Lung (tissue), 12 donors: ENCODE data around the gene LRRC8D. TPM values are rescaled to one million over a fixed set of nuclear protein-coding genes. Genes with fewer than 3 reads are reported as not detected.

Source experiments
- ATAC-seq: fragments of 200-7000 bp; cut with Tn5 transposase; one replicate; pipeline ENCODE4 v1.9.1; 2020; ENCODE audit warnings: moderate number of reproducible peaks; ENCODE audit not compliant: insufficient read depth, low FRiP score
- DNase-seq, 3 donors: peaks; one replicate each; pipeline ENCODE4 v3.0.0-alpha.2; 2013 to 2017
- H3K27ac ChIP-seq, 2 donors: one replicate each; pipeline ENCODE4 v1.5.1; 2013; ENCODE audit warnings: mild to moderate bottlenecking in 2 of 2, moderate library complexity in 2 of 2, control low read depth in 1 of 2, inconsistent platforms in 1 of 2, low read depth in 1 of 2, low read length in 1 of 2
- H3K27me3 ChIP-seq, 3 donors: one replicate each; pipeline ENCODE4 v1.5.1; 2013; ENCODE audit warnings: low read length in 2 of 3; ENCODE audit not compliant: control insufficient read depth in 3 of 3, insufficient read depth in 3 of 3
- H3K36me3 ChIP-seq, 4 donors: one replicate each; pipeline ENCODE4 v1.5.1; 2013; ENCODE audit warnings: low read length in 4 of 4, mild to moderate bottlenecking in 1 of 4, moderate library complexity in 1 of 4; ENCODE audit not compliant: control insufficient read depth in 4 of 4, insufficient read depth in 4 of 4
- H3K4me1 ChIP-seq, 5 donors: one replicate each; pipeline ENCODE4 v1.5.1; 2013; ENCODE audit warnings: low read length in 5 of 5, mild to moderate bottlenecking in 2 of 5, moderate library complexity in 1 of 5; ENCODE audit not compliant: control insufficient read depth in 5 of 5, insufficient read depth in 5 of 5
- H3K4me3 ChIP-seq: one replicate; pipeline ENCODE4 v1.5.1; 2013; ENCODE audit warnings: mild to moderate bottlenecking, control low read depth, moderate library complexity
- H3K9ac ChIP-seq, 2 donors: one replicate each; pipeline ENCODE4 v1.5.1; 2013; ENCODE audit warnings: low read length in 2 of 2, control low read depth in 1 of 2; ENCODE audit not compliant: insufficient read depth in 1 of 2
- H3K9me3 ChIP-seq, 4 donors: one replicate each; pipeline ENCODE4 v1.5.1; 2013; ENCODE audit warnings: low read length in 3 of 4, mild to moderate bottlenecking in 1 of 4, moderate library complexity in 1 of 4; ENCODE audit not compliant: control insufficient read depth in 4 of 4, insufficient read depth in 3 of 4
- CTCF ChIP-seq: IDR thresholded peaks from 2 replicates; pipeline ENCODE4 v1.5.1; 2012; ENCODE audit warnings: mild to moderate bottlenecking; ENCODE audit errors: control extremely low read depth, extremely low read depth
- WGBS, 2 donors: extraction: QIAGEN DNeasy Blood & Tissue Kit; methylation state at CpG; one replicate each; pipeline ENCODE4 v1.1.7; 2013; 5-methylcytosine and 5-hydroxymethylcytosine counted together
- polyA plus RNA-seq, 2 donors: library from polyadenylated mRNA; stranded (reverse); fragments of 200-250 nt; gene quantifications; one replicate each; pipeline ENCODE4 v1.2.1, GENCODE V29; 2013
- total RNA-seq, 2 donors: library from RNA; depleted of rRNA in 1 of 2; stranded (reverse); fragments of >200 nt in 1 of 2; gene quantifications; one replicate each; pipeline ENCODE4 v1.2.1, GENCODE V29; 2014 to 2021
- donor health status: control.
- donor health status: control.
- donor health status: Bipolar disorder and iron deficiency.
- donor health status: healthy.
- donor health status: DM: yes; HTN: yes; CAD: no.

Gene LRRC8D
- total and polyA plus RNA-seq, 4 donors = 5.1 to 24.2 (median 11.3) TPM

GRCh38 chr1:89889323-89889615 lies 68.4 kb downstream of the LRRC8D start:
- no peak for TF ChIP-seq CTCF
- H3K9me3 ChIP-seq = no peaks in the 10 kb centered on the region
- no peak overlapping the region for H3K9ac ChIP-seq
- no peaks in the 10 kb centered on the region for H3K27me3 ChIP-seq
- H3K4me1 ChIP-seq = peaks cover 0 to 14% (median 0%) of the 10 kb centered on the region in 5 donors
- H3K27ac ChIP-seq = no peak overlapping the region
- ATAC-seq (no peak), DNase-seq (no peak)
- no peak overlapping the region for H3K4me3 ChIP-seq
- no peaks in the 10 kb centered on the region for H3K36me3 ChIP-seq

GRCh38 chr1:89890085-89890752 lies 69.4 kb downstream of the LRRC8D start:
- Histone ChIP-seq H3K27me3 (no peaks in the 10 kb centered on the region), H3K4me1 (peaks cover 0 to 8% (median 0%) of the 10 kb centered on the region in 5 donors), H3K27ac (no peak overlapping the region), H3K36me3 (no peaks in the 10 kb centered on the region), H3K9me3 (no peaks in the 10 kb centered on the region), H3K4me3 (no peak overlapping the region), H3K9ac (no peak overlapping the region)
- ATAC-seq (no peak), DNase-seq (no peak)
- WGBS, 2 donors = 75 to 76% methylated on average over 7 of the region's 7 CpGs
- TF ChIP-seq CTCF = no peak

DNA sequence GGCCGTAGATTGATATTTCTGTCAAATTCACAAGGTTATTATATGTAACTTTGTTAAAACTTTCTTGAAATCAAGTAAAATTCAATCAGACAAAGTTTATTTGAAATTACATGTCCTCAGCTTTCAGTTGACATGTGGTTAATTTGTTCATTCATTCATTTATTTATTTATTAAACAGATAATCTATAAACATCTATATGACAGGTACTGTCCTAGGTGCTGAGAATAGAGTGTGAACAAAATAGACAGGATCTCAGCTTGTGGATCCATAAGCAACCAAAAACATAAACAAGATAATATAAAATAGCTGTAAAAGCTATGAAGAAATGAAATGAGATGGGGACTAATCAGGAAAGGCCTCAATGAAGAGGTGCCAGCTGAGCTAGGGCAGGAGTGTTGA lies 72.0 kb downstream of the LRRC8D start:
- H3K9ac ChIP-seq = no peak overlapping the region
- WGBS, 2 donors = 100% methylated on average over 1 of the region's 1 CpG
- no peak for TF ChIP-seq CTCF
- H3K27me3 ChIP-seq = no peaks in the 10 kb centered on the region
- peaks cover 0 to 6% (median 0%) of the 10 kb centered on the region in 5 donors for H3K4me1 ChIP-seq
- DNase-seq (no peak), ATAC-seq (no peak)
- H3K27ac ChIP-seq = no peak overlapping the region
- H3K9me3 ChIP-seq = no peaks in the 10 kb centered on the region
- H3K4me3 ChIP-seq = no peak overlapping the region
- no peaks in the 10 kb centered on the region for H3K36me3 ChIP-seq
